WTC11 (cell line): ENCODE measurements around the gene VPS4B. TPM values are rescaled to one million over a fixed set of nuclear protein-coding genes. Genes with fewer than 3 reads are reported as not detected.
A peak's percentile ranks its signal among the peaks of the same experiment; 100 is the strongest.

Source experiments
- ATAC-seq: fragments of 200-7000 bp; cut with Tn5 transposase; 2 replicates; pipeline ENCODE4 v1.10.0; 2021; ENCODE audit warnings: mild to moderate bottlenecking, moderate library complexity
- CTCF ChIA-PET: fragments of 300-600 bp; sonication (Branson Sonifier 250); formaldehyde crosslinking; loops from one replicate; lab custom pipeline; 2021; ENCODE audit warnings: antibody characterized with exemption; lab: Charles Lee
- POLR2A ChIA-PET: fragments of 350-600 bp; sonication (Branson Sonifier 250); formaldehyde crosslinking; loops from one replicate; lab custom pipeline; 2021; ENCODE audit warnings: antibody characterized with exemption; lab: Charles Lee
- DNase-seq: peaks from one replicate; pipeline ENCODE4 v3.0.0; 2021; ENCODE audit warnings: low spot score
- H3K27ac Mint-ChIP-seq: 2 replicates; pipeline ENCODE4 v1.8.0; 2021; ENCODE audit warnings: mixed read lengths
- H3K27me3 Mint-ChIP-seq: 2 replicates; pipeline ENCODE4 v1.8.0; 2021; ENCODE audit warnings: low read depth, mild to moderate bottlenecking, moderate library complexity, mixed read lengths
- H3K36me3 Mint-ChIP-seq: 2 replicates; pipeline ENCODE4 v1.8.0; 2021; ENCODE audit warnings: mixed read lengths
- H3K4me1 Mint-ChIP-seq: 2 replicates; pipeline ENCODE4 v1.8.0; 2022; ENCODE audit warnings: mixed read lengths
- H3K4me3 Mint-ChIP-seq: 2 replicates; pipeline ENCODE4 v1.8.0; 2021; ENCODE audit warnings: mild to moderate bottlenecking, moderate library complexity, mixed read lengths
- H3K9me3 Mint-ChIP-seq: 2 replicates; pipeline ENCODE4 v1.8.0; 2021; ENCODE audit warnings: mixed read lengths
- CDX4 ChIP-seq: fragments of 250-450 bp; sonication (Bioruptor Pico); IDR thresholded peaks from 2 replicates; pipeline ENCODE4 v1.9.0; 2021; ENCODE audit warnings: moderate library complexity, mild to moderate bottlenecking, inconsistent platforms, borderline replicate concordance
- E2F4 ChIP-seq: sonication (generic); formaldehyde crosslinking; IDR thresholded peaks from 2 replicates; pipeline ENCODE4 v1.8.1; 2022; ENCODE audit warnings: low read depth, mild to moderate bottlenecking, moderate library complexity, missing genetic modification reagents, borderline replicate concordance
- ELF4 ChIP-seq: sonication (generic); formaldehyde crosslinking; IDR thresholded peaks from 2 replicates; pipeline ENCODE4 v1.8.1; 2022; ENCODE audit warnings: low read depth, mild to moderate bottlenecking, moderate library complexity, missing genetic modification reagents
- ERG ChIP-seq: fragments of 250-450 bp; sonication (Bioruptor Pico); IDR thresholded peaks from 2 replicates; pipeline ENCODE4 v1.8.0; 2021; ENCODE audit warnings: mild to moderate bottlenecking
- FOXP1 ChIP-seq: sonication (generic); formaldehyde crosslinking; IDR thresholded peaks from 2 replicates; pipeline ENCODE4 v1.8.0; 2022; ENCODE audit warnings: missing genetic modification reagents, mild to moderate bottlenecking, moderate library complexity, borderline replicate concordance
- GTF2I ChIP-seq: fragments of 250-450 bp; sonication (Bioruptor Pico); conservative IDR thresholded peaks from 2 replicates; pipeline ENCODE4 v1.4.0; 2021; ENCODE audit warnings: mild to moderate bottlenecking
- JUN ChIP-seq: sonication (generic); formaldehyde crosslinking; IDR thresholded peaks from 2 replicates; pipeline ENCODE4 v1.8.0; 2023; ENCODE audit warnings: mild to moderate bottlenecking, missing genetic modification reagents
- OVOL2 ChIP-seq: fragments of 250-450 bp; sonication (Bioruptor Pico); IDR thresholded peaks from 2 replicates; pipeline ENCODE4 v1.9.0; 2021; ENCODE audit warnings: mild to moderate bottlenecking, borderline replicate concordance
- TEAD1 ChIP-seq: sonication (generic); formaldehyde crosslinking; IDR thresholded peaks from 2 replicates; pipeline ENCODE4 v1.8.0; 2022; ENCODE audit warnings: mild to moderate bottlenecking, missing genetic modification reagents
- TP53 ChIP-seq: sonication (generic); formaldehyde crosslinking; IDR thresholded peaks from 2 replicates; pipeline ENCODE4 v1.8.1; 2023; ENCODE audit warnings: mild to moderate bottlenecking, missing genetic modification reagents
- ZNF263 ChIP-seq: sonication (generic); formaldehyde crosslinking; IDR thresholded peaks from 2 replicates; pipeline ENCODE4 v1.8.1; 2022; ENCODE audit warnings: low read depth, mild to moderate bottlenecking, moderate library complexity, missing genetic modification reagents
- total RNA-seq: library from RNA; stranded (reverse); gene quantifications from 3 replicates; pipeline ENCODE4 v1.2.3, GENCODE V29; 2021
- TF ChIP-seq, protein P1 (sequence below): sonication (generic); formaldehyde crosslinking; IDR thresholded peaks from 2 replicates; pipeline ENCODE4 v1.8.1; 2022; ENCODE audit warnings: low read depth, missing genetic modification reagents, borderline replicate concordance
- TF ChIP-seq, protein P2 (sequence below): sonication (generic); formaldehyde crosslinking; IDR thresholded peaks from 2 replicates; pipeline ENCODE4 v1.8.0; 2022; ENCODE audit warnings: missing genetic modification reagents
- TF ChIP-seq, protein P3 (sequence below): sonication (generic); formaldehyde crosslinking; IDR thresholded peaks from 2 replicates; pipeline ENCODE4 v1.8.1; 2022; ENCODE audit warnings: missing genetic modification reagents, borderline replicate concordance
- TF ChIP-seq, protein P4 (sequence below): sonication (generic); formaldehyde crosslinking; IDR thresholded peaks from 2 replicates; pipeline ENCODE4 v1.8.0; 2022; ENCODE audit warnings: mild to moderate bottlenecking, missing genetic modification reagents
- TF ChIP-seq, protein P5 (sequence below): sonication (generic); formaldehyde crosslinking; IDR thresholded peaks from 2 replicates; pipeline ENCODE4 v1.8.1; 2023; ENCODE audit warnings: mild to moderate bottlenecking, missing genetic modification reagents, borderline replicate concordance

Gene VPS4B
- total RNA-seq, 1 experiment from 2014 or later, result 37.8 TPM

DNA sequence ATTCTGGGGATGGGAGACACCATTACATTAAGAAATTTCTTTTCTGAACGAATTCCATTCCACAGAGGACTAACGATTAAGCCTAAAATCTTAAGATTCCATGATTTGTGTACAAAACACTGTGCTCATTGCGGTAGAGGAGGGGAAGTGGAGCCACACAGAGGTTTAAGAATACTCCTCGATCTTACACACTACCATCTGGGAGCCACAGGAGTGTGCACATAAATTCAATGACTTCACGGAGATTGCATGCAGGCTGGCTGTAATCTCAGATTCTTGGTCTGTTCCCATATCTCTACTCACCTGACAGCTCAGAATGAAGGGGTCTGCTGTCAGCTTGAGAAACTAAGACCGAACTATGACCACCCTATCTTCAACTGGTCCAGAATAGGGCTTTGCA lies 762 bp downstream of the VPS4B start:
- POLR2A ChIA-PET, result interaction anchor here (1.2 kb wide), 1 partner anchor 55 kb away, joined by 11 read pairs; no protein-coding TSS in a partner anchor

GRCh38 chr18:63412953-63413352 lies 9.3 kb downstream of the VPS4B start:
- ATAC-seq (no peak), DNase-seq (no peak)
- Mint-ChIP-seq H3K4me1 (no peaks in the 10 kb centered on the region), H3K36me3 (peaks cover 50% of the 10 kb centered on the region), H3K27me3 (no peaks in the 10 kb centered on the region), H3K27ac (peak overlapping the region; percentile 45; the same call in 1 of the 2 replicates), H3K4me3 (no peak overlapping the region), H3K9me3 (no peaks in the 10 kb centered on the region)
- TF ChIP-seq, protein P1, sequence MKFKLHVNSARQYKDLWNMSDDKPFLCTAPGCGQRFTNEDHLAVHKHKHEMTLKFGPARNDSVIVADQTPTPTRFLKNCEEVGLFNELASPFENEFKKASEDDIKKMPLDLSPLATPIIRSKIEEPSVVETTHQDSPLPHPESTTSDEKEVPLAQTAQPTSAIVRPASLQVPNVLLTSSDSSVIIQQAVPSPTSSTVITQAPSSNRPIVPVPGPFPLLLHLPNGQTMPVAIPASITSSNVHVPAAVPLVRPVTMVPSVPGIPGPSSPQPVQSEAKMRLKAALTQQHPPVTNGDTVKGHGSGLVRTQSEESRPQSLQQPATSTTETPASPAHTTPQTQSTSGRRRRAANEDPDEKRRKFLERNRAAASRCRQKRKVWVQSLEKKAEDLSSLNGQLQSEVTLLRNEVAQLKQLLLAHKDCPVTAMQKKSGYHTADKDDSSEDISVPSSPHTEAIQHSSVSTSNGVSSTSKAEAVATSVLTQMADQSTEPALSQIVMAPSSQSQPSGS, result no peak
- no peak for TF ChIP-seq ZNF263 (CRISPR knock-in tag)
- CTCF ChIA-PET, result no interaction called here
- POLR2A ChIA-PET, result interaction anchor here (0.6 kb wide), 1 partner anchor 1572 kb away, joined by 7 read pairs; no protein-coding TSS in a partner anchor

More for the DNA sequence above, 762 bp downstream of the VPS4B start:
- no peak for ATAC-seq
- TF ChIP-seq, protein P2, sequence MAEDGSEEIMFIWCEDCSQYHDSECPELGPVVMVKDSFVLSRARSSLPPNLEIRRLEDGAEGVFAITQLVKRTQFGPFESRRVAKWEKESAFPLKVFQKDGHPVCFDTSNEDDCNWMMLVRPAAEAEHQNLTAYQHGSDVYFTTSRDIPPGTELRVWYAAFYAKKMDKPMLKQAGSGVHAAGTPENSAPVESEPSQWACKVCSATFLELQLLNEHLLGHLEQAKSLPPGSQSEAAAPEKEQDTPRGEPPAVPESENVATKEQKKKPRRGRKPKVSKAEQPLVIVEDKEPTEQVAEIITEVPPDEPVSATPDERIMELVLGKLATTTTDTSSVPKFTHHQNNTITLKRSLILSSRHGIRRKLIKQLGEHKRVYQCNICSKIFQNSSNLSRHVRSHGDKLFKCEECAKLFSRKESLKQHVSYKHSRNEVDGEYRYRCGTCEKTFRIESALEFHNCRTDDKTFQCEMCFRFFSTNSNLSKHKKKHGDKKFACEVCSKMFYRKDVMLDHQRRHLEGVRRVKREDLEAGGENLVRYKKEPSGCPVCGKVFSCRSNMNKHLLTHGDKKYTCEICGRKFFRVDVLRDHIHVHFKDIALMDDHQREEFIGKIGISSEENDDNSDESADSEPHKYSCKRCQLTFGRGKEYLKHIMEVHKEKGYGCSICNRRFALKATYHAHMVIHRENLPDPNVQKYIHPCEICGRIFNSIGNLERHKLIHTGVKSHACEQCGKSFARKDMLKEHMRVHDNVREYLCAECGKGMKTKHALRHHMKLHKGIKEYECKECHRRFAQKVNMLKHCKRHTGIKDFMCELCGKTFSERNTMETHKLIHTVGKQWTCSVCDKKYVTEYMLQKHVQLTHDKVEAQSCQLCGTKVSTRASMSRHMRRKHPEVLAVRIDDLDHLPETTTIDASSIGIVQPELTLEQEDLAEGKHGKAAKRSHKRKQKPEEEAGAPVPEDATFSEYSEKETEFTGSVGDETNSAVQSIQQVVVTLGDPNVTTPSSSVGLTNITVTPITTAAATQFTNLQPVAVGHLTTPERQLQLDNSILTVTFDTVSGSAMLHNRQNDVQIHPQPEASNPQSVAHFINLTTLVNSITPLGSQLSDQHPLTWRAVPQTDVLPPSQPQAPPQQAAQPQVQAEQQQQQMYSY, result no peak
- TF ChIP-seq TEAD1 (CRISPR knock-in tag) (no peak), ERG (CRISPR knock-in tag) (no peak), JUN (no peak), TP53 (CRISPR knock-in tag) (no peak), E2F4 (no peak)
- TF ChIP-seq, protein P3, sequence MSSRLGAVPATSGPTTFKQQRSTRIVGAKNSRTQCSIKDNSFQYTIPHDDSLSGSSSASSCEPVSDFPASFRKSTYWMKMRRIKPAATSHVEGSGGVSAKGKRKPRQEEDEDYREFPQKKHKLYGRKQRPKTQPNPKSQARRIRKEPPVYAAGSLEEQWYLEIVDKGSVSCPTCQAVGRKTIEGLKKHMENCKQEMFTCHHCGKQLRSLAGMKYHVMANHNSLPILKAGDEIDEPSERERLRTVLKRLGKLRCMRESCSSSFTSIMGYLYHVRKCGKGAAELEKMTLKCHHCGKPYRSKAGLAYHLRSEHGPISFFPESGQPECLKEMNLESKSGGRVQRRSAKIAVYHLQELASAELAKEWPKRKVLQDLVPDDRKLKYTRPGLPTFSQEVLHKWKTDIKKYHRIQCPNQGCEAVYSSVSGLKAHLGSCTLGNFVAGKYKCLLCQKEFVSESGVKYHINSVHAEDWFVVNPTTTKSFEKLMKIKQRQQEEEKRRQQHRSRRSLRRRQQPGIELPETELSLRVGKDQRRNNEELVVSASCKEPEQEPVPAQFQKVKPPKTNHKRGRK (CRISPR knock-in tag), result no peak
- TF ChIP-seq, protein P4, sequence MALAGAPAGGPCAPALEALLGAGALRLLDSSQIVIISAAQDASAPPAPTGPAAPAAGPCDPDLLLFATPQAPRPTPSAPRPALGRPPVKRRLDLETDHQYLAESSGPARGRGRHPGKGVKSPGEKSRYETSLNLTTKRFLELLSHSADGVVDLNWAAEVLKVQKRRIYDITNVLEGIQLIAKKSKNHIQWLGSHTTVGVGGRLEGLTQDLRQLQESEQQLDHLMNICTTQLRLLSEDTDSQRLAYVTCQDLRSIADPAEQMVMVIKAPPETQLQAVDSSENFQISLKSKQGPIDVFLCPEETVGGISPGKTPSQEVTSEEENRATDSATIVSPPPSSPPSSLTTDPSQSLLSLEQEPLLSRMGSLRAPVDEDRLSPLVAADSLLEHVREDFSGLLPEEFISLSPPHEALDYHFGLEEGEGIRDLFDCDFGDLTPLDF, result no peak
- DNase-seq, result no peak
- Mint-ChIP-seq H3K27ac (no peak overlapping the region), H3K9me3 (no peaks in the 10 kb centered on the region), H3K4me3 (peak overlapping the region; percentile 99), H3K27me3 (no peaks in the 10 kb centered on the region; the same call in 1 of the 2 replicates), H3K36me3 (peaks cover 4% of the 10 kb centered on the region; the same call in 1 of the 2 replicates), H3K4me1 (peaks cover 15% of the 10 kb centered on the region)
- CTCF ChIA-PET, result interaction anchor here (0.5 to 1.2 kb wide), 5 partner anchors 18 to 302 kb away, joined by 3 to 7 read pairs (median 5); no protein-coding TSS in a partner anchor

DNA sequence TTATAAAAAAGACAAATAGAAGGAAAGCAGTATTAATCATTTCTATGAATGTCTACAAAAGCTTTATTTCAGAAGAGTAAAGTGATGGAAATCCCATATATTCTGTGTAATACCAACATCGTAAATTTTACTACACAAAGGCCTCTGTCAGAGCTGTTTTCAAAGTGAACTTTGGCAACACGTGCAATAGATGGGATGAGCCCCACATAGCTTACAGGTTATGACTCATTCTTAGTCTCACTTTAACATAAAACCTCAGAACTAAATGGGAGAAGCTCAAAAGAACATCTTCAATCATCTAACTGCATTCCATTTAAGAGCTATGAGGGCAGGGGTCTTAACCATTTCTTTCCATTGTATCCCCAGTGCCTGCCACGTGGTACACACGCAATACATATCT lies 11.5 kb downstream of the VPS4B start:
- no peaks in the 10 kb centered on the region for H3K27me3 Mint-ChIP-seq
- ChIA-PET CTCF (no interaction called here), POLR2A (interaction anchor here (0.7 kb wide), 1 partner anchor 18 kb away, joined by 3 read pairs; no protein-coding TSS in a partner anchor)
- H3K27ac Mint-ChIP-seq, result no peak overlapping the region
- no peak for DNase-seq
- H3K4me3 Mint-ChIP-seq, result no peak overlapping the region
- no peak for ATAC-seq
- peaks cover 58% of the 10 kb centered on the region for H3K36me3 Mint-ChIP-seq
- no peaks in the 10 kb centered on the region for H3K9me3 Mint-ChIP-seq
- no peaks in the 10 kb centered on the region for H3K4me1 Mint-ChIP-seq
- TF ChIP-seq FOXP1 (CRISPR knock-in tag) (no peak), OVOL2 (CRISPR knock-in tag) (no peak), GTF2I (CRISPR knock-in tag) (no peak), ELF4 (CRISPR knock-in tag) (no peak), CDX4 (CRISPR knock-in tag) (no peak)
- TF ChIP-seq, protein P5, sequence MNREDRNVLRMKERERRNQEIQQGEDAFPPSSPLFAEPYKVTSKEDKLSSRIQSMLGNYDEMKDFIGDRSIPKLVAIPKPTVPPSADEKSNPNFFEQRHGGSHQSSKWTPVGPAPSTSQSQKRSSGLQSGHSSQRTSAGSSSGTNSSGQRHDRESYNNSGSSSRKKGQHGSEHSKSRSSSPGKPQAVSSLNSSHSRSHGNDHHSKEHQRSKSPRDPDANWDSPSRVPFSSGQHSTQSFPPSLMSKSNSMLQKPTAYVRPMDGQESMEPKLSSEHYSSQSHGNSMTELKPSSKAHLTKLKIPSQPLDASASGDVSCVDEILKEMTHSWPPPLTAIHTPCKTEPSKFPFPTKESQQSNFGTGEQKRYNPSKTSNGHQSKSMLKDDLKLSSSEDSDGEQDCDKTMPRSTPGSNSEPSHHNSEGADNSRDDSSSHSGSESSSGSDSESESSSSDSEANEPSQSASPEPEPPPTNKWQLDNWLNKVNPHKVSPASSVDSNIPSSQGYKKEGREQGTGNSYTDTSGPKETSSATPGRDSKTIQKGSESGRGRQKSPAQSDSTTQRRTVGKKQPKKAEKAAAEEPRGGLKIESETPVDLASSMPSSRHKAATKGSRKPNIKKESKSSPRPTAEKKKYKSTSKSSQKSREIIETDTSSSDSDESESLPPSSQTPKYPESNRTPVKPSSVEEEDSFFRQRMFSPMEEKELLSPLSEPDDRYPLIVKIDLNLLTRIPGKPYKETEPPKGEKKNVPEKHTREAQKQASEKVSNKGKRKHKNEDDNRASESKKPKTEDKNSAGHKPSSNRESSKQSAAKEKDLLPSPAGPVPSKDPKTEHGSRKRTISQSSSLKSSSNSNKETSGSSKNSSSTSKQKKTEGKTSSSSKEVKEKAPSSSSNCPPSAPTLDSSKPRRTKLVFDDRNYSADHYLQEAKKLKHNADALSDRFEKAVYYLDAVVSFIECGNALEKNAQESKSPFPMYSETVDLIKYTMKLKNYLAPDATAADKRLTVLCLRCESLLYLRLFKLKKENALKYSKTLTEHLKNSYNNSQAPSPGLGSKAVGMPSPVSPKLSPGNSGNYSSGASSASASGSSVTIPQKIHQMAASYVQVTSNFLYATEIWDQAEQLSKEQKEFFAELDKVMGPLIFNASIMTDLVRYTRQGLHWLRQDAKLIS (CRISPR knock-in tag), result no peak
